ENCODE measurements around the gene TOMM40L.

Gene TOMM40L

GRCh38 chr1:161226759-161227158 is 899 bp downstream of the TOMM40L start:
- peaks cover 24% of the 10 kb centered on the region for H3K4me1 Mint-ChIP-seq
- H3K27me3 Mint-ChIP-seq (ENCODE audit: low read depth) = peaks cover 4% of the 10 kb centered on the region
- TF ChIP-seq CTCF (IDR thresholded peaks at IDR 0.05; ENCODE audit: unreplicated experiment in 3 of 3) = no peak
- peaks cover 10% of the 10 kb centered on the region for H3K36me3 Mint-ChIP-seq (ENCODE audit: low read depth)
- peak overlapping the region in 2 of 3 experiments; percentile 8 to 55 for H3K27ac Mint-ChIP-seq
- H3K4me3 Mint-ChIP-seq = peak overlapping the region; percentile 94 to 100 (median 96)
- H3K9me3 Mint-ChIP-seq = no peaks in the 10 kb centered on the region

GRCh38 chr1:161227196-161227871 is 1.5 kb downstream of the TOMM40L start:
- peaks cover 10% of the 10 kb centered on the region for H3K36me3 Mint-ChIP-seq (ENCODE audit: low read depth)
- H3K4me1 Mint-ChIP-seq = peaks cover 24% of the 10 kb centered on the region
- H3K4me3 Mint-ChIP-seq = peak overlapping the region; percentile 94 to 100 (median 96)
- peak; percentile 79 to 89 (median 87) for TF ChIP-seq CTCF (IDR thresholded peaks at IDR 0.05; ENCODE audit: unreplicated experiment in 3 of 3)
- H3K27me3 Mint-ChIP-seq (ENCODE audit: low read depth) = peaks cover 4% of the 10 kb centered on the region
- no peaks in the 10 kb centered on the region for H3K9me3 Mint-ChIP-seq
- H3K27ac Mint-ChIP-seq = peak overlapping the region; percentile 8 to 55 (median 23)

- Mint-ChIP-seq H3K4me1 (peaks cover 24% of the 10 kb centered on the region), H3K4me3 (peak overlapping the region; percentile 12 to 94 (median 58)), H3K27me3 (ENCODE audit: low read depth) (peaks cover 4% of the 10 kb centered on the region), H3K36me3 (ENCODE audit: low read depth) (peaks cover 10% of the 10 kb centered on the region), H3K27ac (no peak overlapping the region), H3K9me3 (no peaks in the 10 kb centered on the region)
- no peak for TF ChIP-seq CTCF (IDR thresholded peaks at IDR 0.05; ENCODE audit: unreplicated experiment in 3 of 3)
These were observed 2.2 kb downstream of the TOMM40L start for GRCh38 chr1:161228032-161228431.

GRCh38 chr1:161229896-161230295 is 4.0 kb downstream of the TOMM40L start:
- Mint-ChIP-seq H3K27me3 (ENCODE audit: low read depth) (no peaks in the 10 kb centered on the region), H3K36me3 (ENCODE audit: low read depth) (peaks cover 10% of the 10 kb centered on the region), H3K9me3 (no peaks in the 10 kb centered on the region), H3K4me3 (no peak overlapping the region), H3K27ac (no peak overlapping the region), H3K4me1 (peaks cover 24% of the 10 kb centered on the region)
- no peak for TF ChIP-seq CTCF (IDR thresholded peaks at IDR 0.05; ENCODE audit: unreplicated experiment in 3 of 3)

- Mint-ChIP-seq H3K27ac (no peak overlapping the region), H3K27me3 (ENCODE audit: low read depth) (no peaks in the 10 kb centered on the region), H3K9me3 (no peaks in the 10 kb centered on the region), H3K36me3 (ENCODE audit: low read depth) (peaks cover 10% of the 10 kb centered on the region), H3K4me1 (peaks cover 18% of the 10 kb centered on the region), H3K4me3 (no peak overlapping the region)
- no peak for TF ChIP-seq CTCF (IDR thresholded peaks at IDR 0.05; ENCODE audit: unreplicated experiment in 3 of 3)
These were observed 4.9 kb downstream of the TOMM40L start for GRCh38 chr1:161230762-161231161.

- TF ChIP-seq CTCF (IDR thresholded peaks at IDR 0.05; ENCODE audit: unreplicated experiment in 3 of 3) = no peak
- Mint-ChIP-seq H3K36me3 (ENCODE audit: low read depth) (peaks cover 7% of the 10 kb centered on the region), H3K27me3 (ENCODE audit: low read depth) (no peaks in the 10 kb centered on the region), H3K4me3 (no peak overlapping the region), H3K27ac (no peak overlapping the region), H3K9me3 (no peaks in the 10 kb centered on the region), H3K4me1 (no peaks in the 10 kb centered on the region)
These were observed 7.2 kb downstream of the TOMM40L start for GRCh38 chr1:161233102-161233501.
